RWPE1 (cell line): ENCODE results near the gene RNF5.
A peak's percentile ranks its signal among the peaks of the same experiment; 100 is the strongest.
"Not testable (repeated sequence)": the region's sequence is repeated elsewhere in the genome, so short reads cannot be mapped to it uniquely, and the experiment has no call there.

Experiments used
- CTCF ChIA-PET: fragments of 350-600 bp; sonication (Branson Sonifier 250); formaldehyde crosslinking; extraction: SDS; loops from one replicate; lab custom pipeline; 2021; lab: Yijun Ruan, JAX
- POLR2A ChIA-PET: fragments of 400-600 bp; formaldehyde crosslinking; extraction: SDS; loops from one replicate; lab custom pipeline; 2020; ENCODE audit warnings: antibody characterized with exemption; ENCODE audit not compliant: low non-redundant PET; lab: Yijun Ruan, JAX
- DNase-seq: peaks from one replicate; pipeline ENCODE4 v3.0.0; 2012; ENCODE audit warnings: low spot score
- H3K27ac ChIP-seq: fragments of 450-650 bp; 2 replicates; pipeline ENCODE4 v1.5.1; 2017
- CTCF ChIP-seq: fragments of 450-650 bp; conservative IDR thresholded peaks from 2 replicates; pipeline ENCODE4 v1.5.1; 2017; ENCODE audit warnings: low read depth, mild to moderate bottlenecking

The RNF5 gene

GRCh38 chr6:32184084-32184640 lies 6.0 kb downstream of the RNF5 start, which contains the start of gene AGER:
AGER (minus strand) TSS chr6:32184253; CDS start chr6:32184222, 31 bp downstream.
- CTCF ChIA-PET, result no interaction called here

GRCh38 chr6:32185681-32186131 lies 7.5 kb downstream of the RNF5 start:
- peak; percentile 78 for DNase-seq
- CTCF ChIA-PET, POLR2A ChIA-PET: not testable (repeated sequence)
- peak overlapping the region; percentile 88 for H3K27ac ChIP-seq

More at GRCh38 chr6:32184084-32184640, 6.0 kb downstream of the RNF5 start, which contains the start of gene AGER:
- H3K27ac ChIP-seq, result peak within 1 kb of the TSS; percentile 71
- POLR2A ChIA-PET, result no interaction called here
- DNase-seq, result no peak
- no peak for TF ChIP-seq CTCF

- POLR2A ChIA-PET, CTCF ChIA-PET, DNase-seq: not testable (repeated sequence)
- H3K27ac ChIP-seq, result peak overlapping the region; percentile 88
Measured at GRCh38 chr6:32186151-32186840, 8.1 kb downstream of the RNF5 start.

- ChIA-PET POLR2A (no interaction called here), CTCF (interaction anchor here (0.6 kb wide), 1 partner anchor 65 kb away, joined by 4 read pairs; no protein-coding TSS in a partner anchor)
- no peak for TF ChIP-seq CTCF
- peak overlapping the region; percentile 88 for H3K27ac ChIP-seq
- no peak for DNase-seq
Measured at GRCh38 chr6:32187009-32187709, 9.0 kb downstream of the RNF5 start.

GRCh38 chr6:32187725-32188380 lies 9.6 kb downstream of the RNF5 start:
- POLR2A ChIA-PET, DNase-seq, CTCF ChIA-PET: not testable (repeated sequence)
- H3K27ac ChIP-seq, result peak overlapping the region; percentile 88

- no peak for TF ChIP-seq CTCF
- H3K27ac ChIP-seq, result peak overlapping the region; percentile 88
- ChIA-PET CTCF (interaction anchor here (0.7 kb wide), 1 partner anchor 1284 kb away, joined by 4 read pairs; no protein-coding TSS in a partner anchor), POLR2A (no interaction called here)
- no peak for DNase-seq
Measured at GRCh38 chr6:32188381-32189068, 10.3 kb downstream of the RNF5 start.

- POLR2A ChIA-PET, result no interaction called here
- no peak for DNase-seq
- H3K27ac ChIP-seq, result peak overlapping the region; percentile 88
- no peak for TF ChIP-seq CTCF
- CTCF ChIA-PET, result interaction anchor here (0.7 kb wide), 1 partner anchor 1284 kb away, joined by 4 read pairs; no protein-coding TSS in a partner anchor
Measured at GRCh38 chr6:32189069-32189741, 11.0 kb downstream of the RNF5 start.
